Fibroblast of lung (primary cell): ENCODE data around the gene BICRA.

Source experiments
- EZH2 ChIP-seq: IDR thresholded peaks from 2 replicates; pipeline ENCODE4 v1.5.1; 2012; ENCODE audit warnings: low read length, control low read depth, mild to moderate bottlenecking; ENCODE audit errors: missing control alignments
- TF ChIP-seq, protein P1 (sequence below), 2 donors: IDR thresholded peaks in 1 of 2; conservative IDR thresholded peaks in 1 of 2; 1 replicate in 1 of 2; 2 replicates in 1 of 2; pipeline ENCODE4 v1.5.1; 2011 to 2012; ENCODE audit warnings: low read length in 2 of 2, control low read depth in 1 of 2, inconsistent platforms in 1 of 2, low read depth in 1 of 2, mild to moderate bottlenecking in 1 of 2

DNA sequence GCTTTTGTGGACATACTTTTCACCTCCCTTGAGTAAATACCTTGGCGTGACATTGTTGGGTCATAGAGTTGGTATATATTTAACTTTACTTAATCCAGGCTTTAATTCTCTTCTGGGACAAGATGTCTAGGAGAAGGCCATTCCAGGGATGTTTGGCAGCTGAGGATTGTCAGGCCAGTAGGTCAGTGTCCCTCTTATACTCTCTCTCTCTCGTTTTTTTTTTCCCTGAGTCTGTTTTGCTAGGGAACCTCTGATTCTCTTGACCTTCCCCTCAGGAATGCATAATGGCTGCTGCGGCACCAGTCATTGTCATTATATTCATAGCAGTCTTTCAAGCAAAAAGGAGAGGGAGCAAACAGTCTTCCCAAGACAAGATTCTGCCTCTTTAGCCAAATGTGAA, 48.8 kb downstream of the BICRA start:
- TF ChIP-seq, protein P1, sequence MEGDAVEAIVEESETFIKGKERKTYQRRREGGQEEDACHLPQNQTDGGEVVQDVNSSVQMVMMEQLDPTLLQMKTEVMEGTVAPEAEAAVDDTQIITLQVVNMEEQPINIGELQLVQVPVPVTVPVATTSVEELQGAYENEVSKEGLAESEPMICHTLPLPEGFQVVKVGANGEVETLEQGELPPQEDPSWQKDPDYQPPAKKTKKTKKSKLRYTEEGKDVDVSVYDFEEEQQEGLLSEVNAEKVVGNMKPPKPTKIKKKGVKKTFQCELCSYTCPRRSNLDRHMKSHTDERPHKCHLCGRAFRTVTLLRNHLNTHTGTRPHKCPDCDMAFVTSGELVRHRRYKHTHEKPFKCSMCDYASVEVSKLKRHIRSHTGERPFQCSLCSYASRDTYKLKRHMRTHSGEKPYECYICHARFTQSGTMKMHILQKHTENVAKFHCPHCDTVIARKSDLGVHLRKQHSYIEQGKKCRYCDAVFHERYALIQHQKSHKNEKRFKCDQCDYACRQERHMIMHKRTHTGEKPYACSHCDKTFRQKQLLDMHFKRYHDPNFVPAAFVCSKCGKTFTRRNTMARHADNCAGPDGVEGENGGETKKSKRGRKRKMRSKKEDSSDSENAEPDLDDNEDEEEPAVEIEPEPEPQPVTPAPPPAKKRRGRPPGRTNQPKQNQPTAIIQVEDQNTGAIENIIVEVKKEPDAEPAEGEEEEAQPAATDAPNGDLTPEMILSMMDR (conservative IDR thresholded peaks at IDR 0.05 in 1 of 2, IDR thresholded peaks at IDR 0.05 in 1 of 2; ENCODE audit: low read depth in 1 of 2, low read length in 2 of 2): no peak
- TF ChIP-seq EZH2: no peak
